Measurements from ENCODE around the gene SCLY. TPM values are rescaled to one million over a fixed set of nuclear protein-coding genes. Genes with fewer than 3 reads are reported as not detected.

The SCLY gene
- total RNA-seq, 1 experiment from 2014 or later = 8.7 TPM

GRCh38 chr2:238069877-238070276, 9.1 kb downstream of the SCLY start:
- no peak for DNase-seq (ENCODE audit: low read depth)

DNA sequence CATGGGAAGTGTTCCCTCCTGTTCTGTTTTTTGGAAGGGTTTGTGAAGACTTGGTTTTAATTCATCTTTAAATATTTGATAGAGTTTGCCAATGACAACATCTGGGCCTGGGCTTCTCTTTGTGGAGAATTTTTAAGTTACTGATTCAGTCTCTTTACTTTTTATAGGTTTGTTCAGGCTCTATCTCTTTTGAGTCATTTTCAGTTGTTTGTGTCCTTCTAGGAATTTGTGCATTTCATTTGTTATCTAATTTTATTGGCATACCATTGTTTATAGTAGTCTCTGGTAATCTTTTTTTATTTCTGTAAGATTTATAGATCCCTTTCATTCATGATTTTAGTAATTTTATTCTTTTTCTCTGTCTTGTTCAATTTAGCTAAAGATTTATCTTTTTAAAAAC, 14.6 kb downstream of the SCLY start:
- peak; percentile 9 for DNase-seq (ENCODE audit: low read depth)

DNA sequence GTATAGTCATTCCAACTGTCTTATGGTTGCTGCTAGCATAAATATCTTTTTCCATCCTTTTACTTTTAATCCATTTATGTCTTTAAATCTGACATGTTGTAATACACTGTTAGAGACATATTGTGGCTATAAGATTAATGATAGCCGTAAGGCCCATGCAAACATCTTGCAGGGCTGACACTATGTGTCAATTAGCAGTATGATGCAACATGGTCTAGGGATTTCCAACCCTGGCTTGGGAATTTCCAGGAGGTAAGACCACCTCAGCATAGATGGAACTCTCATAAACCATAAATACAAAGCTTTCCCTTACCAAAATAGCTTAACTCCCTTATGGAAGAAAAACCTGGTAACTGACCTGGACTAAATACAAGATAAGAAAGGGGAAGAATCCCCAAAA, 16.5 kb downstream of the SCLY start:
- no peak for DNase-seq (ENCODE audit: low read depth)

DNA sequence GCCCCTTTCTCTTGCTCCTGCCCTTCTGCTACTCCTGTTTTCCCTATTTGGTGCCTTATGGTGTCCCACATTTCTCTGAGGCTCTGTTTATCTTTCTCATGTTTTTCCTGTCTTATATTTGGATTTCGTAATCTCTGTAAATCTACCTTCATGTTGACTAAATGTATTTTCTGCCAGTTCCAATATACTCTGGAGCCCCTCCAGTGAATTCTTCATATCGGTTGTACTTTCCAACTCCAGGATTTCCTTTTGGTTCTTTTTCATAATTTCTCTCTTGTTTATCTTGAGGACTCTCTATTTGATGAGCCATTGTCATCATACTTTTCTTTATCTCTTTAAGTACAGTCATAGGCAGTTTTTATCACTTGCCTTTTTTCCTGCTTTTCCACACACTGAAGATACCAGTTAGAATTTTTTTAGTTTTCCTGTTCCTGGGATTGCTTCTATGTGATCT, 19.1 kb downstream of the SCLY start:
- no peak for DNase-seq (ENCODE audit: low read depth)

DNA sequence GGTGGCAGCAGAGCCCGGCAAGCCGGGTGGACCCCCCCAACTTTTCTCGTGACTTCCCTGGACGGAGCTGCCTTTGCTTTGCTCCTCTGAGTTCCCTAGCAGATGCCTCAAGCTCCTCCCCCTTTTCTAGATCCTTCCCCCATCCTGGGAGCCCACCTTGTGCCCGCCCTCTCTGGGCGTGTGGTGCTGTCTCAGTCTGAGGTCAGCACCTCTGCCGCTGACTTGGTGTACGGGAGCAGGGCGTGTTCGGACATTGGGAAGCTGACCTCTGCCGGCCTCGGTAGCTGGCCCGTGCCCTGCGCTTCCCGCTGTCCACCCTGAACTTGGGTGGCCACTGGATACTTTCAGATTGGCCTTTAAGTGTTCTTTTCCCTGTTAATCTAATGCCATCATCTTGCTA, 19.7 kb downstream of the SCLY start:
- no peak for DNase-seq (ENCODE audit: low read depth)

DNA sequence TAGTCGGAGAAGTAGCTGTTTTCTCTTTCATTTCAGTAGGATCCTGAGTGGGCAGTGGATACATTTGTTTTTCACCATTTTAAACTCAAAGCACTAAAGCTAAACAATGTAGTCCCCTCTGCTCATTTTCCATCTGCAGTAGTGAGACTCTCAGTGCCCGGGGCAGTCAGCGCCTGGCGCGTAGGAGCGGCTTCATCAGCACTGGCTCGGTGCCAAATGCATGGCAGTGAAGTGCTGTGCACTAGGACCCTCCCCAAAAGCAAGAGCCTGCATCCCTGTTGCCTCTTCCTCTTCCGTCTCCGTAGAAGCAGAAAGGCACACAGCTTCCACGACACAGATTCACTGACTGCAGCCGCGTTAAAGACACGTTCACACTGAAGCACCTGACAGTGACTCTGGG, 20.3 kb downstream of the SCLY start:
- DNase-seq (ENCODE audit: low read depth) = no peak

DNA sequence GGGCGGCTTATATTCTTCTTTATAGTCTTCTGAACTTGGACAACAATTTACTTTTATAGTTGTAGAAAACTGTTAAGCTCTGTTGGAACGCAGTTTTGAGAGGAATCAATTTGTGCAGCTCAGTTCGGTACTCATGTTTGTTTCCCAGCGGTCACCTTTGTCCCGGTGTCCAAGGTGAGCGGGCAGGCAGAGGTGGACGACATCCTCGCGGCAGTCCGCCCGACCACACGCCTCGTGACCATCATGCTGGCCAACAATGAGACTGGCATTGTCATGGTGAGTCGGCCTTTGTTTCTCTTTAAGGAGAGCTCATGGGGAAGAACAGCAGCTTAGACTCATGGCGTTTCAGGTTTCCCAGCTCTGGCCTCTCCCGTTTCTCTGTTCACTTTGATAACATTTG, 20.8 kb downstream of the SCLY start:
- no peak for DNase-seq (ENCODE audit: low read depth)

DNA sequence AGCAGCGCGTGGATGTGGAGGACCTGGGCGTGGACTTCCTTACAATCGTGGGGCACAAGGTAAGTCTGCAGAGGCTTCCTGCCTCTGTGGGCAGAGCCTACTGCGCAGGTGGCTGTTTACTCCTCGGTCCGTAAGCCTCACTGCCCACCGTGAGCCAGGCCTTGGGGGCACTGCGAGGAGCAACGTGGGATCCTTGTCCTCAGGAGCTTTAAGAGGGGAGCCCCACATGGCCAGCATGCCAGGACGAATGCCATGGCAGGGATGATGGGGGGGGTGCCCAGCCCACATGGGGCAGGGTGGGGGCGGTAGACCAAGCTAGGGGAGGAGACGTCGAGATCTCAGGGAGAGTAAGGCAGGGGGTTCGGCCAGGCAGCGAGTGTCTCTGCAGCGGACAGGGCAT, 21.4 kb downstream of the SCLY start:
- no peak for DNase-seq (ENCODE audit: low read depth)

- DNase-seq (ENCODE audit: low read depth) = no peak
These were observed 22.0 kb downstream of the SCLY start for GRCh38 chr2:238082827-238083226.

- DNase-seq (ENCODE audit: low read depth) = no peak
These were observed 23.1 kb downstream of the SCLY start for GRCh38 chr2:238083919-238084318.

DNA sequence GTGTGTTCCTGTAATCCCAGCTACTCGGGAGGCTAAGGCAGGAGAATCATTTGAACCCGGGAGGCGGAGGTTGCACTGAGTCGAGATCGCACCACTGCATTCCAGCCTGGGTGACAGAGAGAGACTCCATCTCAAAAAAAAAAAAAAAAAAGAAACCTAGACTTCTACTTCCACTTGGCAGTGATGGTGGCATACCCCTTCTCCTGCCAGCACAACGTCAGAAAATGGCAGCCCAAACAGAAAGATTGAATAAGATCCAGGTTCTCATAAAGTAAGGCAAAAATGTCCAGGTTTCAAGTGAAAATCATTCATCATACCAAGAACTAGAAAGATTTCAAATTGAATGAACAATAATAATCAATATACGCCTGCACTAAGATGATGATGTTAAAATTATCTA, 24.0 kb downstream of the SCLY start:
- no peak for DNase-seq (ENCODE audit: low read depth)

DNA sequence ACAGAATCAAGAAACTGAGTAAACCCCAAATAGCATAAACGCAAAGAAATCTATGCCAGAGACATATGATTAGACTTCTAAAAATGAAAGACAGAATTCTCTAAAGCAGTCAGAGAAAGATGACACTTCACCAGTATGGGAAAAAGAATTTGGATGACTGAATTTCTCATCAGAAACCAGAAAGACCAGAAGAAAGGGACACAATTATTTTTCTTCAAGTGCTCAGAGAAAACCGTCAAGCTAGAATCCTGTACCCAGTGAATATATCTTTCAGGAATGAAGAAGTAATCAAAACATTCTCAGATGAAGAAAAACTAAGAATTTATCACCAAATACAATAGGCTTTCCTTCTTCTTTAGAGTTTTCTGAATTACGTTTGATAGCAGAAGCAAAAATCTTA, 25.1 kb downstream of the SCLY start:
- DNase-seq (ENCODE audit: low read depth) = no peak

GRCh38 chr2:238087211-238087610, 26.4 kb downstream of the SCLY start:
- no peak for DNase-seq (ENCODE audit: low read depth)

DNA sequence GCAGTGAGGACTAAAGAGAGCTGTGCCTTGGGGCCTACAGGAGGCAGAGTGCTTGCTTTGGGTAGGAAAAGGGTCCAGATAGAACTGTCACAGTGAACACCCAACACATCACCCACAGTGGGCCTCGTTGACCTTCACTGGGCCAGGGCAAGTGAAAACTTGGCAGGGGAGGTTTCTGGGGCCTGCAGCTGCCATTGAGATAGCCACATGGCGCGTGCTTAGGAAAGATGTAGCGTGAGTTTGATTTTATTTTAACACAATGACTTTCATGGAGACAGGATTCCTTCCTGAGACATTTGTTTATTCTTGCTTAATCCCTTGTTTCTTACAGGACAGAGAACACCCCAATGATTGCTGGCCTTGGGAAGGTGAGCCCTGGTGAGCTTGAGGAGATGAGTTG, 30.1 kb downstream of the SCLY start:
- DNase-seq (ENCODE audit: low read depth) = no peak

- no peak for DNase-seq (ENCODE audit: low read depth)
These were observed 30.7 kb downstream of the SCLY start for GRCh38 chr2:238091436-238092060.

DNA sequence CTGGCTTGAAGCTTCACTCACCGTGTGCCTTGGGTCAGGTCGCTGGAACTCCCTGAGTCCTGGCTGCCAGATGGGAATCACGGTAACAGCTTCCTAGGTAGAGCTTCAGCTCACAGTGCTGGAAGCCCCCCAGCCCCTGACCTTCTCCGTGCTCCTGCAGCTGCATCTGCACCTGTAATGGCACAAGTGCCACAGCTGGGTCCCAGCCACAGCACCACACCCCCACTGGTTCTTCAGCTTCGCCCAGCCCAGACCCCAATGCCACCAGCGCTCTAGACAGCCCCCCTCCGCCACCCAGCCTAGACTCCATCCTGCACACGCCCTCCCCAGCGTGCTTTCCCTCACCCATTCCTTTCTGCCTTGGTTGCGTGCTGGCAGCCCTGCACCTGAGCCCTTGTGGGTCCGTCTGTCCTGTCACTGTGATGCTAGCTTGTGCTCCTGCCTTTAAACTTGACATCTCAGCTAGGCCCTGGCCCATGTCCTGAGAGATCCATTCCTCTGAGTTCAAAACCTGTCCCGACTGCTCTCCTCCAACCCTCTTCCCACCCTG, 31.8 kb downstream of the SCLY start:
- DNase-seq (ENCODE audit: low read depth) = no peak

GRCh38 chr2:238093181-238094140, 32.7 kb downstream of the SCLY start:
- DNase-seq (ENCODE audit: low read depth) = no peak

- no peak for DNase-seq (ENCODE audit: low read depth)
These were observed 33.7 kb downstream of the SCLY start for GRCh38 chr2:238094438-238095022.

- DNase-seq (ENCODE audit: low read depth) = no peak
These were observed 34.3 kb downstream of the SCLY start for GRCh38 chr2:238095143-238095542.

DNA sequence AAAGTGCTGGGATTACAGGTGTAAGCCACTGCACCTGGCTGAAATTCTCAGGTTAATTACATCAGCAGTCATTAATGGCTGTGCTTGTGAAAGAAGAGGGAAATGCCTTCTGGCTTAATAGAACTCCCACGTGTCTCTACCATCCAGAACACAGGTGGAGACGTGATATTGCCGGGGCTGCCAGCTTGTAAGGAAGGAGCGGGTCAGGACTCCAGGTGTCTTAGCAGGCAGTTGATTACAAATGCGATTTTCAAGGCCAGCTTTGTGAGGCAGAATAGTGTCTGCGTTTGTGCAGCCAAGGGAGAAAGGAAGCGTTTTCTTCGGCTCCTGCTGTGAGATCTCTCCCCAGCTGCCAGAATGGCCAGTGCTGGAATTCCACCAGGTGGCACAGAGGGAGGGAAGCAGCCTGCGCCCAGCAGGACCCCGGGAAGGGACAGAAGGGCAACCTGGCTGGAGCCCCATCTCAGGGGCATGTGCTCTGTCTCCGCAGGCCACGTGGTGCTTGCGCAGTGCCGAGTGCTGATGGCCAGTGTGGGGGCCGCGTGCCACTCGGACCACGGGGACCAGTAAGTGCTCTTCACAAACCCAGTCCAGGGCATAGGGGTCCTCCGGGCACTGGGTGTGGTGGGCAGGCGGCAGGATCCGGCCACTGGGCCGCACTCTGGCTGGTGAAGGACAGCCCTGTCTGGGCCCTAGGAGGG, 35.7 kb downstream of the SCLY start:
- no peak for DNase-seq (ENCODE audit: low read depth)

DNA sequence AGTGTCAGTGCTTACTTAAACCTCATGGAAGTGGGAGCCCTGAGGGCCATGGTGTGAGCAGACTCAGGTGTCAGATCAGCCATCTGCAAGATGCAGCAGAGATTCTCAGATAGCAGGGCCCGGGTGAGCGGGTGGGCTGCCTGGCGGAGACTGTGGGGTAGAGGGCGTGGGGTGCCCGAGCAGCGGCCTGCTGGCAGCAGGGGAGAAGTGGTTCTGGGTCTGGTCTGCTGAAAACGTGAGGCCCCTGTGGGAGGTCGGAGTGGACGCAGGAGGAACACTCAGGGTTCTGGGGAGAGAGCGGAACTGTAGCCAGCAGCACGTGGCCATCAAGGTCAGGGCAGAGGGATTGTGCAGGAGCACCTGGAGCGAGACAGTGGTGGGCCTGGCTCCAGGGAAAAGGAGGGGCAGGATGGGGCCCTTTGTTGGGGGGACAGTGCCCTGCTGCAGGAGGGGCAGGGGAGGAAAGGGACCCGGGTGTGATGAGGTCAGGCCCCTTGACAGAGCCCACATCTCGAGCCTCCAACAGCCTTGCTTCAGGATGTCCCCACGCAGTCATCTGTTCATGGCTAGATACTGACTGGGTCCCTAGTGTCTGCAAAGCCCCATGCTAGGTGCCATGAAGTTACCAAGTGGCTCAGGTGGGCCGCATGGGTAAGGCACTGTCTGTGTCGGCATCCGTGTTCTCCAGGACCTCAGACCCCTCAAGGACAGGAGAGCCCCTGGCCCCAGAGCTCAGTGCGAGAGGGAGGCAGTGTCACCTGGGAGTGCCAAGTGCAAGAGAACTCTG, 36.6 kb downstream of the SCLY start:
- DNase-seq (ENCODE audit: low read depth) = no peak

Data from M059J (cell line).